ENCODE measurements around the gene IFT27.

- TF ChIP-seq, protein P1, sequence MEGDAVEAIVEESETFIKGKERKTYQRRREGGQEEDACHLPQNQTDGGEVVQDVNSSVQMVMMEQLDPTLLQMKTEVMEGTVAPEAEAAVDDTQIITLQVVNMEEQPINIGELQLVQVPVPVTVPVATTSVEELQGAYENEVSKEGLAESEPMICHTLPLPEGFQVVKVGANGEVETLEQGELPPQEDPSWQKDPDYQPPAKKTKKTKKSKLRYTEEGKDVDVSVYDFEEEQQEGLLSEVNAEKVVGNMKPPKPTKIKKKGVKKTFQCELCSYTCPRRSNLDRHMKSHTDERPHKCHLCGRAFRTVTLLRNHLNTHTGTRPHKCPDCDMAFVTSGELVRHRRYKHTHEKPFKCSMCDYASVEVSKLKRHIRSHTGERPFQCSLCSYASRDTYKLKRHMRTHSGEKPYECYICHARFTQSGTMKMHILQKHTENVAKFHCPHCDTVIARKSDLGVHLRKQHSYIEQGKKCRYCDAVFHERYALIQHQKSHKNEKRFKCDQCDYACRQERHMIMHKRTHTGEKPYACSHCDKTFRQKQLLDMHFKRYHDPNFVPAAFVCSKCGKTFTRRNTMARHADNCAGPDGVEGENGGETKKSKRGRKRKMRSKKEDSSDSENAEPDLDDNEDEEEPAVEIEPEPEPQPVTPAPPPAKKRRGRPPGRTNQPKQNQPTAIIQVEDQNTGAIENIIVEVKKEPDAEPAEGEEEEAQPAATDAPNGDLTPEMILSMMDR (conservative IDR thresholded peaks at IDR 0.05): no peak
- TF ChIP-seq ZFX (IDR thresholded peaks at IDR 0.05): no peak
Measured at GRCh38 chr22:36722055-36722454, 53.9 kb downstream of the IFT27 start.

All from C4-2B (cell line).